Lower lobe of right lung (tissue), 2 donors: ENCODE data around the gene MACIR. TPM values are rescaled to one million over a fixed set of nuclear protein-coding genes. Genes with fewer than 3 reads are reported as not detected.

Experiments
- ATAC-seq, 2 donors: fragments of 200-7000 bp; cut with Tn5 transposase; one replicate each; pipeline ENCODE4 v1.9.1; 2020 to 2022; ENCODE audit warnings: mild to moderate bottlenecking in 2 of 2, moderate library complexity in 2 of 2
- DNase-seq: peaks from one replicate; pipeline ENCODE4 v3.0.0-alpha.2; 2020
- H3K27ac ChIP-seq: fragments of 200-600 bp; one replicate; pipeline ENCODE4 v1.8.0; 2022
- H3K27me3 ChIP-seq: fragments of 200-600 bp; one replicate; pipeline ENCODE4 v1.8.0; 2022; ENCODE audit warnings: low read depth
- H3K36me3 ChIP-seq: fragments of 200-600 bp; one replicate; pipeline ENCODE4 v1.8.0; 2022; ENCODE audit warnings: mild to moderate bottlenecking
- H3K4me1 ChIP-seq: fragments of 200-600 bp; one replicate; pipeline ENCODE4 v1.8.0; 2022
- H3K4me3 ChIP-seq: fragments of 200-600 bp; one replicate; pipeline ENCODE4 v1.8.0; 2022; ENCODE audit warnings: mild to moderate bottlenecking
- H3K9me3 ChIP-seq: fragments of 200-600 bp; one replicate; pipeline ENCODE4 v1.8.0; 2022
- CTCF ChIP-seq: fragments of 200-600 bp; IDR thresholded peaks from one replicate; pipeline ENCODE4 v1.8.0; 2022; ENCODE audit warnings: antibody characterized with exemption, mild to moderate bottlenecking
- intact Hi-C: fragments of 100-400 bp; cut with DNase I; formaldehyde crosslinking; loops from one replicate; pipeline ENCODE4 v1.11.0; 2022
- total RNA-seq: library from RNA; stranded (reverse); fragmentation: NEBNext Ultra II Directional; extraction: Animal tissue kit (Norgen Biotek cat#: 25700); gene quantifications from one replicate; pipeline ENCODE4 v1.2.1, GENCODE V29; 2021
- donor health status: DM: no; HTN: yes; CAD: no; lungs with severe emphysema.

MACIR gene
- total RNA-seq, 1 donor from 2014 or later, result 4.9 TPM

- H3K4me1 ChIP-seq, result no peaks in the 10 kb centered on the region
- H3K4me3 ChIP-seq, result no peak overlapping the region
- no peaks in the 10 kb centered on the region for H3K9me3 ChIP-seq
- H3K36me3 ChIP-seq, result no peaks in the 10 kb centered on the region
- peak; percentile 13 to 59 for ATAC-seq
- intact Hi-C loops, result no loop called here
- no peak for DNase-seq
- no peak overlapping the region for H3K27ac ChIP-seq
- H3K27me3 ChIP-seq, result no peaks in the 10 kb centered on the region
- no peak for TF ChIP-seq CTCF
These were observed 33.7 kb upstream of the MACIR start for GRCh38 chr5:103224894-103225246.

GRCh38 chr5:103228061-103228460 lies 30.5 kb upstream of the MACIR start:
- DNase-seq (no peak), ATAC-seq (no peak)
- Histone ChIP-seq H3K27ac (no peak overlapping the region), H3K27me3 (no peaks in the 10 kb centered on the region), H3K4me1 (no peaks in the 10 kb centered on the region), H3K9me3 (no peaks in the 10 kb centered on the region), H3K36me3 (no peaks in the 10 kb centered on the region), H3K4me3 (no peak overlapping the region)
- intact Hi-C loops, result no loop called here
- no peak for TF ChIP-seq CTCF

GRCh38 chr5:103228588-103228987 lies 30.0 kb upstream of the MACIR start:
- Histone ChIP-seq H3K9me3 (no peaks in the 10 kb centered on the region), H3K27ac (no peak overlapping the region), H3K27me3 (no peaks in the 10 kb centered on the region), H3K4me1 (no peaks in the 10 kb centered on the region), H3K36me3 (no peaks in the 10 kb centered on the region), H3K4me3 (no peak overlapping the region)
- no peak for TF ChIP-seq CTCF
- intact Hi-C loops, result no loop called here
- no peak for DNase-seq
- no peak for ATAC-seq

- Histone ChIP-seq H3K4me1 (no peaks in the 10 kb centered on the region), H3K4me3 (no peak overlapping the region), H3K9me3 (no peaks in the 10 kb centered on the region), H3K27me3 (no peaks in the 10 kb centered on the region), H3K36me3 (no peaks in the 10 kb centered on the region), H3K27ac (no peak overlapping the region)
- TF ChIP-seq CTCF, result peak; percentile 82
- intact Hi-C loops, result loop anchor here (5.0 kb wide), 1 partner anchor 245 kb away; no protein-coding TSS in a partner anchor
- ATAC-seq (peak; percentile 73 to 91), DNase-seq (no peak)
These were observed 26.1 kb upstream of the MACIR start for GRCh38 chr5:103232393-103232999.

GRCh38 chr5:103234239-103234975 lies 24.2 kb upstream of the MACIR start:
- H3K9me3 ChIP-seq, result peaks cover 7% of the 10 kb centered on the region
- TF ChIP-seq CTCF, result no peak
- no peaks in the 10 kb centered on the region for H3K4me1 ChIP-seq
- H3K4me3 ChIP-seq, result no peak overlapping the region
- intact Hi-C loops, result loop anchor here (5.0 kb wide), 1 partner anchor 243 kb away; no protein-coding TSS in a partner anchor
- no peaks in the 10 kb centered on the region for H3K36me3 ChIP-seq
- ATAC-seq (peak; percentile 23 to 74), DNase-seq (no peak)
- no peak overlapping the region for H3K27ac ChIP-seq
- no peaks in the 10 kb centered on the region for H3K27me3 ChIP-seq
